GM12874 (cell line): ENCODE data around the gene MEIS2.

Source experiments
- CTCF ChIP-seq: IDR thresholded peaks from 2 replicates; pipeline ENCODE4 v1.5.1; 2011; ENCODE audit warnings: low read depth, mild to moderate bottlenecking, control low read depth, low read length, moderate library complexity; ENCODE audit not compliant: insufficient read depth

Gene MEIS2

GRCh38 chr15:36992454-36992853 lies 107.9 kb downstream of the MEIS2 start:
- TF ChIP-seq CTCF = no peak

GRCh38 chr15:36988947-36989346 lies 111.4 kb downstream of the MEIS2 start:
- no peak for TF ChIP-seq CTCF

GRCh38 chr15:36982430-36982829 lies 117.9 kb downstream of the MEIS2 start:
- TF ChIP-seq CTCF = no peak

- TF ChIP-seq CTCF = no peak
Observed at GRCh38 chr15:36978625-36979024, 121.7 kb downstream of the MEIS2 start.

GRCh38 chr15:36978126-36978525 lies 122.2 kb downstream of the MEIS2 start:
- TF ChIP-seq CTCF = no peak

GRCh38 chr15:36977659-36978058 lies 122.7 kb downstream of the MEIS2 start:
- TF ChIP-seq CTCF = no peak

- no peak for TF ChIP-seq CTCF
Observed at GRCh38 chr15:36972704-36973103, 127.6 kb downstream of the MEIS2 start.

GRCh38 chr15:36970522-36970921 lies 129.8 kb downstream of the MEIS2 start:
- TF ChIP-seq CTCF = no peak
